Psoas muscle (tissue), 8 donors: ENCODE measurements around the gene MEIG1. TPM values are rescaled to one million over a fixed set of nuclear protein-coding genes. Genes with fewer than 3 reads are reported as not detected.
"Not testable (repeated sequence)": the region's sequence is repeated elsewhere in the genome, so short reads cannot be mapped to it uniquely, and the experiment has no call there.

ENCODE experiments used
- ATAC-seq, 4 donors: fragments of 200-7000 bp; cut with Tn5 transposase; one replicate each; pipeline ENCODE4 v1.9.1; 2020; ENCODE audit warnings: moderate library complexity in 3 of 4, mild to moderate bottlenecking in 2 of 4
- DNase-seq, 2 donors: peaks; one replicate each; pipeline ENCODE4 v3.0.0-alpha.2; 2020
- H3K27ac ChIP-seq: fragments of 200-600 bp; one replicate; pipeline ENCODE4 v1.8.0; 2022
- H3K27me3 ChIP-seq, 3 donors: fragments of 200-600 bp in 1 of 3; one replicate each; pipeline versions ENCODE4 v1.6.1 to v1.8.0; 2013 to 2022; ENCODE audit warnings: low read length in 2 of 3, mild to moderate bottlenecking in 2 of 3, moderate library complexity in 1 of 3; ENCODE audit not compliant: insufficient read depth in 3 of 3
- H3K36me3 ChIP-seq, 2 donors: fragments of 200-600 bp in 1 of 2; one replicate each; pipeline versions ENCODE4 v1.6.1 to v1.8.0; 2013 to 2022; ENCODE audit warnings: low read depth in 1 of 2, mild to moderate bottlenecking in 1 of 2, moderate library complexity in 1 of 2; ENCODE audit not compliant: insufficient read depth in 1 of 2
- H3K4me1 ChIP-seq: fragments of 200-600 bp; one replicate; pipeline ENCODE4 v1.8.0; 2022
- H3K4me3 ChIP-seq: fragments of 200-600 bp; one replicate; pipeline ENCODE4 v1.8.0; 2022; ENCODE audit warnings: mild to moderate bottlenecking
- H3K9me3 ChIP-seq: fragments of 200-600 bp; one replicate; pipeline ENCODE4 v1.8.0; 2022
- WGBS, 3 donors: extraction: QIAGEN DNeasy Blood & Tissue Kit; methylation state at CpG; one replicate each; pipeline versions ENCODE4 v1.1.6 to v1.1.7; 2013; 5-methylcytosine and 5-hydroxymethylcytosine counted together
- intact Hi-C, 2 donors: fragments of 100-400 bp; cut with DNase I; formaldehyde crosslinking; loops; one replicate each; pipeline versions ENCODE4 v1.11.0 to v1.14.2; 2022
- polyA plus RNA-seq, 3 donors: library from polyadenylated mRNA; stranded (reverse); fragments of 200-250 nt; gene quantifications; one replicate each; pipeline ENCODE4 v1.2.3, GENCODE V29; 2013
- total RNA-seq, 4 donors: library from RNA; stranded (reverse); fragmentation: NEBNext Ultra II Directional in 2 of 4; extraction: Animal tissue kit (Norgen Biotek cat#: 25700) in 2 of 4; gene quantifications; one replicate each; pipeline versions ENCODE4 v1.2.1 to v1.2.4, GENCODE V29; 2021 to 2023
- TF ChIP-seq, protein P1 (sequence below): fragments of 200-600 bp; IDR thresholded peaks from one replicate; pipeline ENCODE4 v1.8.0; 2022; ENCODE audit warnings: antibody characterized with exemption
- donor health status: healthy with polysubstance abuse.
- donor health status: DM: no; HTN: no; CAD: no; lungs with moderate emphysema.
- donor health status: Bipolar disorder and iron deficiency.
- donor health status: healthy.
- donor health status: DM: yes; HTN: yes; CAD: no.
- donor health status: DM: no; HTN: no; CAD: no.
- donor health status: DM: no; HTN: no; CAD: no.
- donor health status: DM: yes; HTN: yes; CAD: no.

MEIG1 gene
- total and polyA plus RNA-seq, 7 donors, result 0.25 to 0.40 TPM; not detected in 5

DNA sequence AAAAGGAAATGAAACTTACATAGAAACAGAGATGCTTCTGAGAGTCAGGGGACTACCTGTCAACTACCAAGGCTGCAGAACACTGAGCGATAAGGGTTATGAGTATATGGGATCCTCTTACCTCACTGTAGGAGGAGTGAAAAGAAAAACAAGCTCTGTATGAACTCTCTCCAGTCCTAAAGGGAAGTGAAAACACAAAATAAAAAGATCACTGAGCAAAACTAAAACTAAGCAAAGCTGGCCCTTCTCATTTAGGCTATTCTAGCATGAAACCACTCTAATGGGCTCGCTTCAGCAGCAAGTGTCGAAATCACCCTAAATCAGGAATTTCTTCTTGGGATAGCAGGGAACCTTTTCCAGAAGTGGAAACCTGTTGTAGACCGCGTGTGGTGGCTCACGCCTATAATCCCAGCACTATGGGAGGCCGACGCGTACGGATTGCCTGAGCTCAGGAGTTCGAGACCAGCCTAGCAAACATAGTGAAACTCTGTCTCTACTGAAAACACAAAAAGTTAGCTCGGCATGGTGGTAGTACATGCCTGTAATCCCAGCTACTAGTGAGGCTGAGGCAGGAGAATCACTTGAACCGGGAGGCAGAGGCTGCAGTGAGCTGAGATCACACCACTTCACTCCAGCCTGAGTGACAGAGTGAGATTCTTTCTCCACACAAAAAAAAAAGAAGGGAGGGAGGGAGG, 32.3 kb upstream of the MEIG1 start:
- ATAC-seq (no peak), DNase-seq (no peak)
- intact Hi-C loops, result no loop called here
- TF ChIP-seq, protein P1, sequence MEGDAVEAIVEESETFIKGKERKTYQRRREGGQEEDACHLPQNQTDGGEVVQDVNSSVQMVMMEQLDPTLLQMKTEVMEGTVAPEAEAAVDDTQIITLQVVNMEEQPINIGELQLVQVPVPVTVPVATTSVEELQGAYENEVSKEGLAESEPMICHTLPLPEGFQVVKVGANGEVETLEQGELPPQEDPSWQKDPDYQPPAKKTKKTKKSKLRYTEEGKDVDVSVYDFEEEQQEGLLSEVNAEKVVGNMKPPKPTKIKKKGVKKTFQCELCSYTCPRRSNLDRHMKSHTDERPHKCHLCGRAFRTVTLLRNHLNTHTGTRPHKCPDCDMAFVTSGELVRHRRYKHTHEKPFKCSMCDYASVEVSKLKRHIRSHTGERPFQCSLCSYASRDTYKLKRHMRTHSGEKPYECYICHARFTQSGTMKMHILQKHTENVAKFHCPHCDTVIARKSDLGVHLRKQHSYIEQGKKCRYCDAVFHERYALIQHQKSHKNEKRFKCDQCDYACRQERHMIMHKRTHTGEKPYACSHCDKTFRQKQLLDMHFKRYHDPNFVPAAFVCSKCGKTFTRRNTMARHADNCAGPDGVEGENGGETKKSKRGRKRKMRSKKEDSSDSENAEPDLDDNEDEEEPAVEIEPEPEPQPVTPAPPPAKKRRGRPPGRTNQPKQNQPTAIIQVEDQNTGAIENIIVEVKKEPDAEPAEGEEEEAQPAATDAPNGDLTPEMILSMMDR, result no peak
- 90 to 96% (median 91%) methylated on average over 13 of the region's 13 CpGs for WGBS, 3 donors
- Histone ChIP-seq H3K27ac (no peak overlapping the region), H3K36me3 (peaks cover 11 to 76% of the 10 kb centered on the region in 2 donors), H3K27me3 (no peaks in the 10 kb centered on the region), H3K9me3 (no peaks in the 10 kb centered on the region), H3K4me3 (no peak overlapping the region), H3K4me1 (no peaks in the 10 kb centered on the region)

DNA sequence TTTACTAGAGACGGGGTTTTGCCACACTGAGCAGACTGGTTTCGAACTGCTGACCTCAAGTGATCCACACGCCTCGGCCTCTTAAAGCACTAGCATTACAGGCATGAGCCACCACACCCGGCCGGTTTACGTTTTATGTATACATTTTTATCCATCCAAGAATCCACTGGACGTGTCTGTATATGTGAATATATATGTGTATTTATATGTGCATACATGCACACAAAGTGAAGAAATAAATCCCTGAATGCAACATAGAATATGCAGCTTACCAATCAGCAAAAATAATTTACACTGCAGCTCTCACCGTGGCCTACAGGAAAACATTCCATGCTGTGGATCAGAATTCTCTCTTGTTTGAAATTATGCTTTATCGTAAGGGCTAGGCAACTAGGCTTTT, 28.6 kb upstream of the MEIG1 start:
- ATAC-seq, result no peak
- H3K4me3 ChIP-seq, result no peak overlapping the region
- H3K9me3 ChIP-seq, result no peaks in the 10 kb centered on the region
- intact Hi-C loops, result no loop called here
- no peaks in the 10 kb centered on the region for H3K27me3 ChIP-seq
- peaks cover 9 to 86% of the 10 kb centered on the region in 2 donors for H3K36me3 ChIP-seq
- H3K4me1 ChIP-seq, result no peaks in the 10 kb centered on the region
- no peak overlapping the region for H3K27ac ChIP-seq
- TF ChIP-seq, protein P1, result no peak
- 95 to 96% (median 95%) methylated on average over 10 of the region's 10 CpGs for WGBS, 3 donors
- DNase-seq, result no peak

DNA sequence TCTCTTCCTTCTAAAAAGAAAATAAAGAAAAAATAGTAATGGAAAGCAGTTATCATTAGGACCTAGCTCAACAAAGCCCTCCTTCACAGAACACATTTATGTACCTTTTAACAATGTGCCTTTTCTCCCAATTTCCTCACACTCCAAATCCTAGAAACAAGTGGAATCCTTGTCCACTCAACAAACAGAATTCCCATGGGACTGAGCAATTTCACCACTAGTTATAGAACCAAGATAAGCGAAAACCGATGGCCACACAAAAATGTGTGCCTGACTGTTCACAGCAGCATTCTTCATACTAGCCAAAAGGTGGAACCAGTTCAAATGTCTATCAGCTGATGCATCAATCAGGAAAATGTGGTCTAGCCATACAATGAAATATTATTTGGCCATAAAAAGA, 22.6 kb upstream of the MEIG1 start:
- no peaks in the 10 kb centered on the region for H3K27me3 ChIP-seq
- H3K9me3 ChIP-seq, result no peaks in the 10 kb centered on the region
- 89 to 93% (median 91%) methylated on average over 2 of the region's 2 CpGs for WGBS, 3 donors
- no peak overlapping the region for H3K27ac ChIP-seq
- DNase-seq (no peak), ATAC-seq (no peak)
- intact Hi-C loops, result no loop called here
- no peak overlapping the region for H3K4me3 ChIP-seq
- H3K36me3 ChIP-seq, result peaks cover 5 to 63% of the 10 kb centered on the region in 2 donors
- no peaks in the 10 kb centered on the region for H3K4me1 ChIP-seq
- TF ChIP-seq, protein P1, result no peak

DNA sequence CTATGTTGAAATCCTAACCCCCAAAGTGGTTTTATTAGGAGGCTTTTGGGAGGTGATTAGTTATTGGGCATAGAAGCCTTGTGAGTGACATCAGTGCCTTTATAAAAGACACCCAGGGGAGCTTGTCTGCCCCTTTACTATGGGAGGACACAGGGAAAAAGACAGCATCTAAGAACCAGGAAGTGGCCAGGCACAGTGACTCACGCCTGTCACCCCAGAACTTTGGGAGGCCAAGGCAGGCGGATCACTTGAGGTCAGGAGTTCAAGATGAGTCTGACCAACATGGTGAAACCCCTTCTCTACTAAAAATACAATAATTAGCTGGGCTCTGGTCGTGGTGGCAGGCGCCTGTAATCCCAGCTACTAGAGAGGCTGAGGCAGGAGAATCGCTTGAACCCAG, 20.2 kb upstream of the MEIG1 start:
- not testable (repeated sequence) for H3K27ac ChIP-seq, DNase-seq

DNA sequence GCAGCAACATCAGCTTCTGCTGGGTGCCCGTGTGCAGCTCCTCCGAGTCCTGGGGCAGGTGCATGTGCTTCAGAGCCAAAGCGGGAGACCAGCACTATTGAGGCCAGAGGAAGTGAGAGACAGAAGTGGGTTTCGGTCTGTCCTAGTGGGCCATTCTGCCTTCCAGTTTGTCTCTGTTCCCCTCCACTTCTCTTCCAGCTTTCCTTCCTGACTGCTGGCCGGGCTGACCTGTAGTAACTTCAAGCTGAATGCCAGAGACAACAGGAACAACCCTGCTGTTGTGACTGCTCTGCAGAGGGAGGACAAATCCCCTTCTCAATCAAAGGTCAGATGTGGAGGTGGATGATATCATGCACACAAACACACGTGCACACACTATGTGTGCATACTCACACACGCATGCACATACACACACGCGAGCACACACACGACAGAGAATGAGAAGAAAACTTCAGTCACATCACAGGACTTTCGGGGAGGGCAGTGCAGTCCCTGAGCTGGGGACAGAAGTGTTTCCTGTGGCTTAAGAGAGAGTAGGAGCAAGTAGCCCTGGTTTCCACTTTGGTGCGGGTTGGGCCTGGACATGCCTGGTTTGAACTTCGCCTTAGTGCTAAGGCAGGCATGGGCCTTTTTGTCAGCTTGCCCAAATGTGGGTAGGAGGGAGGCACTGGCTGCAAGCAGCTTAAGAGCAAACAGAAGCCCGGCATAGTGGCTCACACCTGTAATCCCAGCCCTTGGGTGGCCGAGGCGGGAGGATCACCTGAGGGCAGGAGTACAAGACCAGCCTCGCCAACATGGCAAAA, 16.8 kb upstream of the MEIG1 start:
- H3K4me3 ChIP-seq, ATAC-seq, H3K27ac ChIP-seq, DNase-seq, H3K9me3 ChIP-seq, H3K27me3 ChIP-seq, intact Hi-C loops, H3K4me1 ChIP-seq: not testable (repeated sequence)
- peaks cover 0 to 64% of the 10 kb centered on the region in 2 donors for H3K36me3 ChIP-seq
- 91 to 94% (median 92%) methylated on average over 17 of the region's 17 CpGs for WGBS, 3 donors

More for the DNA sequence above, 20.2 kb upstream of the MEIG1 start:
- H3K36me3 ChIP-seq, result peaks cover 0 to 58% of the 10 kb centered on the region in 2 donors
- H3K27me3 ChIP-seq, H3K9me3 ChIP-seq, H3K4me3 ChIP-seq, H3K4me1 ChIP-seq, ATAC-seq, intact Hi-C loops: not testable (repeated sequence)
- WGBS, 3 donors, result 81 to 85% (median 84%) methylated on average over 2 to 4 of the region's 5 CpGs

DNA sequence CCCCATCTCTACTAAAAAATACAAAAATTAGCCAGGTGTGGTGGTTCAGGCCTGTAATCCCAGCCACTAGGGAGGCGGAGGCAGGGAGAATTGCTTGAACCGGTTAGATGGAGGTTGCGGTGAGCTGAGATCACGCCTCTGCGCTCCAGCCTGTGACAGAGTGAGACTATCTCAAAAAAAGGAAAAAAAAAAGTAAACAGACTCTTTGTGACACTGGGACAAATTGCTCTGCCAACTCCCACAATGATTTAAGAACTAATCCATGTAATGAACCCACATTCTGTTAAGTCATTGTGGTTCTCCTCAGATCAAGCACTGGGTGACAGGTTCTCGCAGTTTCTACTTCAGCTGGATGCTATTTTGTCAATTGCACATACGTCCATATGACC, 16.2 kb upstream of the MEIG1 start:
- H3K9me3 ChIP-seq, H3K4me3 ChIP-seq, H3K27me3 ChIP-seq, H3K4me1 ChIP-seq, DNase-seq, H3K27ac ChIP-seq, ATAC-seq, intact Hi-C loops: not testable (repeated sequence)
- peaks cover 0 to 68% of the 10 kb centered on the region in 2 donors for H3K36me3 ChIP-seq
- 97% methylated on average over 7 of the region's 7 CpGs for WGBS, 3 donors
